ENCODE data around the gene LRMDA.

Gene LRMDA

GRCh38 chr10:76396134-76396533 is 964.7 kb downstream of the LRMDA start:
- intact Hi-C loops (cut with DNase I; ENCODE audit: low total_unique reads): loop anchor here (5.0 to 10.0 kb wide), 2 partner anchors 56 to 81 kb away; no protein-coding TSS in a partner anchor

GRCh38 chr10:76397181-76398042 is 966.0 kb downstream of the LRMDA start:
- no peaks in the 10 kb centered on the region for H3K27me3 ChIP-seq
- H3K4me1 ChIP-seq: peaks cover 0 to 72% (median 45%) of the 10 kb centered on the region in 4 donors
- H3K9me3 ChIP-seq: no peaks in the 10 kb centered on the region
- peak overlapping the region; percentile 87 to 88 for H3K27ac ChIP-seq
- peak; percentile 82 to 94 for DNase-seq
- H3K4me3 ChIP-seq: peak overlapping the region in 1 of 2 donors; percentile 27
- intact Hi-C loops (cut with DNase I; ENCODE audit: low total_unique reads): loop anchor here (5.0 to 10.0 kb wide), 2 partner anchors 55 to 83 kb away; no protein-coding TSS in a partner anchor
- TF ChIP-seq CTCF (IDR thresholded peaks at IDR 0.05): peak; percentile 19 to 42
- no peaks in the 10 kb centered on the region for H3K36me3 ChIP-seq

More at GRCh38 chr10:76396134-76396533, 964.7 kb downstream of the LRMDA start:
- DNase-seq: no peak
- no peaks in the 10 kb centered on the region for H3K36me3 ChIP-seq
- no peak for TF ChIP-seq CTCF (IDR thresholded peaks at IDR 0.05)
- H3K9me3 ChIP-seq: no peaks in the 10 kb centered on the region
- H3K4me1 ChIP-seq: peaks cover 0 to 78% (median 45%) of the 10 kb centered on the region in 4 donors
- peak overlapping the region; percentile 87 to 88 for H3K27ac ChIP-seq
- no peaks in the 10 kb centered on the region for H3K27me3 ChIP-seq
- H3K4me3 ChIP-seq: no peak overlapping the region

- Histone ChIP-seq H3K4me1 (peaks cover 0 to 80% (median 46%) of the 10 kb centered on the region in 4 donors), H3K4me3 (no peak overlapping the region), H3K36me3 (no peaks in the 10 kb centered on the region), H3K27ac (peak overlapping the region; percentile 87 to 88), H3K27me3 (no peaks in the 10 kb centered on the region), H3K9me3 (no peaks in the 10 kb centered on the region)
- intact Hi-C loops (cut with DNase I; ENCODE audit: low total_unique reads): loop anchor here (5.0 to 10.0 kb wide), 2 partner anchors 54 to 83 kb away; no protein-coding TSS in a partner anchor
- TF ChIP-seq CTCF (IDR thresholded peaks at IDR 0.05): no peak
- no peak for DNase-seq
Measured at GRCh38 chr10:76398043-76398710, 966.8 kb downstream of the LRMDA start.

GRCh38 chr10:76399226-76399625 is 967.8 kb downstream of the LRMDA start:
- intact Hi-C loops (cut with DNase I; ENCODE audit: low total_unique reads): loop anchor here (5.0 to 10.0 kb wide), 2 partner anchors 53 to 84 kb away; no protein-coding TSS in a partner anchor
- Histone ChIP-seq H3K4me3 (no peak overlapping the region), H3K4me1 (peaks cover 0 to 81% (median 49%) of the 10 kb centered on the region in 4 donors), H3K9me3 (no peaks in the 10 kb centered on the region), H3K27me3 (no peaks in the 10 kb centered on the region), H3K27ac (peak overlapping the region; percentile 87 to 88), H3K36me3 (no peaks in the 10 kb centered on the region)
- TF ChIP-seq CTCF (IDR thresholded peaks at IDR 0.05): no peak
- DNase-seq: no peak

- Histone ChIP-seq H3K4me3 (no peak overlapping the region), H3K4me1 (peaks cover 0 to 72% (median 38%) of the 10 kb centered on the region in 4 donors), H3K27me3 (no peaks in the 10 kb centered on the region), H3K9me3 (no peaks in the 10 kb centered on the region), H3K36me3 (no peaks in the 10 kb centered on the region), H3K27ac (peak overlapping the region in 1 of 2 donors; percentile 88)
- DNase-seq: no peak
- intact Hi-C loops (cut with DNase I; ENCODE audit: low total_unique reads): no loop called here
- TF ChIP-seq CTCF (IDR thresholded peaks at IDR 0.05): no peak
Measured at GRCh38 chr10:76401006-76401405, 969.6 kb downstream of the LRMDA start.

All from tibial artery (tissue), 4 donors.